GM12872 (cell line): ENCODE results near the gene VASP.

Experiments used
- TF ChIP-seq, protein P1 (sequence below): IDR thresholded peaks from 3 replicates; pipeline ENCODE4 v1.5.1; 2011; ENCODE audit warnings: low read depth, mild to moderate bottlenecking, low read length, moderate library complexity; ENCODE audit not compliant: insufficient read depth

The VASP gene

DNA sequence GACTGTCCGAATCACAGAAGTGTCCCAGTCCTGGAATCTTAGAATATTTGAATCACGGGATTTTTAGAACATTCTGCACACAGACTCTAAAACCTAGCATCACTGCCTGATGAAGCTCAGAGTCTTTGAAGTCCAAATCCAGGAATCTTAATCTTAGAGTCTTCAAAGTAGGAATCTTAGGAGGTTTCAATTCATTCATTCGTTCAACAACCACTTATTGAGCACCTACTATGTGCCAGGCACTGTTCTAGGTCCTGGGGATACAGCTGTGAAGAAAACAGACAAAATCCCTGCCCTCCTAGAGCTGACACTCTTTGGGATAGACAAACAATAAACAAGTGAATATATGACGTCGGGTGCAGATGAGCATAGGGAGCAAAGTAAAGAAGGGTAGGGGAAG, 12.1 kb upstream of the VASP start:
- TF ChIP-seq, protein P1, sequence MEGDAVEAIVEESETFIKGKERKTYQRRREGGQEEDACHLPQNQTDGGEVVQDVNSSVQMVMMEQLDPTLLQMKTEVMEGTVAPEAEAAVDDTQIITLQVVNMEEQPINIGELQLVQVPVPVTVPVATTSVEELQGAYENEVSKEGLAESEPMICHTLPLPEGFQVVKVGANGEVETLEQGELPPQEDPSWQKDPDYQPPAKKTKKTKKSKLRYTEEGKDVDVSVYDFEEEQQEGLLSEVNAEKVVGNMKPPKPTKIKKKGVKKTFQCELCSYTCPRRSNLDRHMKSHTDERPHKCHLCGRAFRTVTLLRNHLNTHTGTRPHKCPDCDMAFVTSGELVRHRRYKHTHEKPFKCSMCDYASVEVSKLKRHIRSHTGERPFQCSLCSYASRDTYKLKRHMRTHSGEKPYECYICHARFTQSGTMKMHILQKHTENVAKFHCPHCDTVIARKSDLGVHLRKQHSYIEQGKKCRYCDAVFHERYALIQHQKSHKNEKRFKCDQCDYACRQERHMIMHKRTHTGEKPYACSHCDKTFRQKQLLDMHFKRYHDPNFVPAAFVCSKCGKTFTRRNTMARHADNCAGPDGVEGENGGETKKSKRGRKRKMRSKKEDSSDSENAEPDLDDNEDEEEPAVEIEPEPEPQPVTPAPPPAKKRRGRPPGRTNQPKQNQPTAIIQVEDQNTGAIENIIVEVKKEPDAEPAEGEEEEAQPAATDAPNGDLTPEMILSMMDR = no peak

DNA sequence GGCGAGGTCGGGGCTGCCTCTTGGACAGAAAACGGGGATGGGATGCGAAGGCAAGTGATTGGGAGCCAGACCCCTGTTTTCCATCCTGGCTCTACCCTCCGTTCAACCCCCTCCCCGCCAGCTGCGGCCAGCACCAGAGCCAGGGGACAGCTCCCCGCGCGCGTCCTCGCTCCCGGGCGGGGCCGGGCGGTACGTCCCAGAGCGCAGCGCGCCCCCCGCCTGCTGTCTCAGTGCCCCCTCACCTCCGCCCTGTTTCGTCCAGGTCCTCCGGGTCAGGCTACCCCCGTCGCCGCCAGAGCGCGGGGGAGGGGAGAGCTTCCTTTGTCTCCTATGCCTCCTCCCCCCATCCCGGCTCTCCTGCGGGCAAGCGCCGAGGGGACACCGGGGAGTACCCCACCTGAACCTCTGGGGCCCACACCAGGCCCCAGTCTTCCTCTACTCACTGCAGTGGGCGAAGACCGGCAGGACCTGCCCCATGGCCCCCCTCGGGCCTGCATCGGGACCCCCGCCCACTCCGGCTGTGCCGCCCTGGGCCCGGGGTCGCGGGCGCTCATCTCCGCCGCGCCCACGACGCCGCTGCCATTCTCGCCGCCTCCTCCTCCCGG, 10.8 kb upstream of the VASP start:
- TF ChIP-seq, protein P1 = no peak

DNA sequence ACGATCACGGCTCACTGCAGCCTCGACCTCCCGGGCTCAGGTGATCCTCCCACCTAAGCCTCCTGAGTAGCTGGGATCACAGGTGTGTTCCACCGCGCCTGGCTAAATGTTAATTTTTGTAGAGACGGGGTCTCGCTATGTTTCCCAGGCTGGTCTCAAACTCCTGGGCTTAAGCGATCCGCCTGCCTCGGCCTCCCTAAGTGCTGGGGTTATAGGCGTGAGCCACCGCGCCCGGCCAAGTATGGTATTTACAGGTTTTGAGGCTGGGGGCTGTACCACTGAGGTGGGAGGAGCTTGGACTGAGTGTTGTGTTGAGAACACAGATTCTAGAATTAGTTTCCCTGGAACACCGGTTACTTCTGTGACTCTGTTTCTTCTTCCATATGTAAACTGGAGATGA, 9.5 kb upstream of the VASP start:
- TF ChIP-seq, protein P1 = no peak

- TF ChIP-seq, protein P1 = peak; percentile 47; the same call in 2 of the 3 replicates
Measured at GRCh38 chr19:45498411-45499195, 8.7 kb upstream of the VASP start, which contains the start of gene PPM1N. TSS of gene PPM1N (plus strand) at chr19:45498443. CDS start at chr19:45498473, 30 bp downstream.

GRCh38 chr19:45499196-45500180, 7.8 kb upstream of the VASP start:
- TF ChIP-seq, protein P1 = no peak

DNA sequence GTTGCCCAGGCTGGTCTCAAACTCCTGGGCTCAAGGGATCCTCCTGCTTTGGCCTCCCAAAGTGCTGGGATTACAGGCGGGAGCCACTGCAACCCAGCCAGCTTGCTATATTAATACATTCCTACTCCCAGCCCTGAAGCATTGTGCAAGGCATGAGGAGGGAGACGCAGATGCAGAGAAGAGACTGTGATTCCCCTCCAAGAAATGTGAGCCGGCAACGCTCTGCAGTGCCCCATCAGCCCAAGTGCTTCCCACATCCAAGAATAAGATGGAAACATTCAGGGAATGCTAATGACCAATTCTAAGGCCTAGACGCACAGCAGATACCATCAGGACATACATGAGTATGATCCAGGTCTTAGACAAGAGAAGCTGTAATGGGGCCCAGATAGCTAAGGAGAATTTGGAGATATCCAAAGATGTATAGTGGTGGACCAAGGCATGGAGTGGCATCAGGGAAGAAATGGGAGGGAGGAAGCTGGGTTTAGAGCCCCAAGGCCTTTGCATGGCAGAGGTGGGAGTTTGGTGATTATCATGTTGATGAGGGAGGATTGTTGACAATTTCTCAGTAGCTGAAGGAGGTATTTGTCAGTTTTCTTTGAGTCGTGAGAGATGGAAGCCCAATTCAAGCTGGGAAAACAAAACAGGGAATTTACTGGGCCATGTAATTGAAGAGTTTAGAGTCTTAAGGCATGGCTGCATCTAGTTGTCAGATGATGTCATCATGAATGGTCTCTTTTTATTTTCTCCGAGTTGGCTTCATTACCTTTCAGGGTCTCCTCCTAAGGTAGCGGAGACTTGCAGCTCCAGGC, 6.2 kb upstream of the VASP start:
- TF ChIP-seq, protein P1 = no peak

DNA sequence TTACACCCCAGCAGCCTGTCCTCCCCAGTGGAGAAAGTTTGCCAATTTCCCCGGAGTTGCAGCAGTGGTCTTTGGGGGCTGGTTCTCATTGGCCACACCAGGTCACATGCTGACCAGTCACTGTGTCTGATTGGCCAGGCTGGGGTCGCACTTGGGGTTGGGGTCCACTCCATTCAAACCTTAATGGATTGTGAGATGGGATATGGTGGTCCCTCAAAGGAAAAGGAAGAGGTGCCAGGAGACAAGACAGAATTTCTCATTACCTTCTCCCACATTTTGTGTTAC, 5.6 kb upstream of the VASP start:
- TF ChIP-seq, protein P1 = no peak
